ENCODE results near the gene IQCH.
"Not testable (repeated sequence)": the region's sequence is repeated elsewhere in the genome, so short reads cannot be mapped to it uniquely, and the experiment has no call there.

The IQCH gene

GRCh38 chr15:67248011-67248505 is 6.5 kb upstream of the IQCH start:
- DNase-seq = no peak

- no peak for DNase-seq
Observed at GRCh38 chr15:67249830-67250229, 4.8 kb upstream of the IQCH start.

- DNase-seq = no peak
Observed at GRCh38 chr15:67251318-67251717, 3.3 kb upstream of the IQCH start.

GRCh38 chr15:67253101-67253500 is 1.5 kb upstream of the IQCH start:
- no peak for DNase-seq

- DNase-seq = no peak
Observed at GRCh38 chr15:67253549-67254237, 893 bp upstream of the IQCH start.

GRCh38 chr15:67256051-67256450 is 1.5 kb downstream of the IQCH start:
- no peak for DNase-seq

GRCh38 chr15:67258412-67258811 is 3.8 kb downstream of the IQCH start:
- DNase-seq = not testable (repeated sequence)

- DNase-seq = no peak
Observed at GRCh38 chr15:67259379-67259778, 4.8 kb downstream of the IQCH start.

GRCh38 chr15:67259806-67260205 is 5.2 kb downstream of the IQCH start:
- no peak for DNase-seq

GRCh38 chr15:67266870-67267269 is 12.3 kb downstream of the IQCH start:
- DNase-seq = no peak

- DNase-seq = no peak
Observed at GRCh38 chr15:67267440-67267839, 12.9 kb downstream of the IQCH start.

GRCh38 chr15:67267951-67268941 is 13.7 kb downstream of the IQCH start:
- no peak for DNase-seq

- DNase-seq = no peak
Observed at GRCh38 chr15:67274236-67274635, 19.6 kb downstream of the IQCH start.

GRCh38 chr15:67276666-67277065 is 22.1 kb downstream of the IQCH start:
- DNase-seq = no peak

- no peak for DNase-seq
Observed at GRCh38 chr15:67280217-67280616, 25.6 kb downstream of the IQCH start.

GRCh38 chr15:67281714-67282113 is 27.1 kb downstream of the IQCH start:
- no peak for DNase-seq

GRCh38 chr15:67285625-67286024 is 31.0 kb downstream of the IQCH start:
- not testable (repeated sequence) for DNase-seq

GRCh38 chr15:67286400-67286799 is 31.8 kb downstream of the IQCH start:
- not testable (repeated sequence) for DNase-seq

- no peak for DNase-seq
Observed at GRCh38 chr15:67290319-67290718, 35.7 kb downstream of the IQCH start.

- no peak for DNase-seq
Observed at GRCh38 chr15:67296188-67296587, 41.6 kb downstream of the IQCH start.

- DNase-seq = no peak
Observed at GRCh38 chr15:67296684-67297083, 42.1 kb downstream of the IQCH start.

- DNase-seq = no peak
Observed at GRCh38 chr15:67300266-67301025, 45.9 kb downstream of the IQCH start.
